T-helper 1 cell (primary cell): ENCODE results near the gene WDFY4.

Source experiments
- DNase-seq, 5 donors: peaks; one replicate each; pipeline ENCODE4 v3.0.0-alpha.2; 2012 to 2020

Gene WDFY4

GRCh38 chr10:48923748-48924147 is 239.1 kb downstream of the WDFY4 start:
- DNase-seq: no peak

- no peak for DNase-seq
Observed at GRCh38 chr10:48924988-48925387, 240.3 kb downstream of the WDFY4 start.

GRCh38 chr10:48926255-48926654 is 241.6 kb downstream of the WDFY4 start:
- DNase-seq: no peak

- DNase-seq: no peak
Observed at GRCh38 chr10:48926764-48927540, 242.3 kb downstream of the WDFY4 start.

GRCh38 chr10:48929413-48929990 is 244.8 kb downstream of the WDFY4 start:
- no peak for DNase-seq

GRCh38 chr10:48931188-48931587 is 246.5 kb downstream of the WDFY4 start:
- no peak for DNase-seq

- no peak for DNase-seq
Observed at GRCh38 chr10:48932831-48933664, 248.4 kb downstream of the WDFY4 start.

- DNase-seq: no peak
Observed at GRCh38 chr10:48934672-48935501, 250.2 kb downstream of the WDFY4 start.

GRCh38 chr10:48935577-48935976 is 250.9 kb downstream of the WDFY4 start:
- DNase-seq: no peak

- no peak for DNase-seq
Observed at GRCh38 chr10:48937796-48938195, 253.1 kb downstream of the WDFY4 start.

GRCh38 chr10:48938281-48938680 is 253.6 kb downstream of the WDFY4 start:
- no peak for DNase-seq

- no peak for DNase-seq
Observed at GRCh38 chr10:48938990-48939536, 254.4 kb downstream of the WDFY4 start.

GRCh38 chr10:48939790-48940325 is 255.2 kb downstream of the WDFY4 start, which contains the start of gene LRRC18:
Gene LRRC18, minus strand, starts transcription at chr10:48939840. Its CDS starts 25,685 bp downstream, at chr10:48914155.
- DNase-seq: no peak

- no peak for DNase-seq
Observed at GRCh38 chr10:48940372-48940771, 255.7 kb downstream of the WDFY4 start.

- DNase-seq: no peak
Observed at GRCh38 chr10:48940958-48941357, 256.3 kb downstream of the WDFY4 start.

- DNase-seq: no peak
Observed at GRCh38 chr10:48941427-48942075, 256.9 kb downstream of the WDFY4 start.

- DNase-seq: no peak
Observed at GRCh38 chr10:48943096-48943495, 258.4 kb downstream of the WDFY4 start.

GRCh38 chr10:48944171-48944570 is 259.5 kb downstream of the WDFY4 start:
- no peak for DNase-seq

GRCh38 chr10:48945441-48946130 is 260.9 kb downstream of the WDFY4 start:
- no peak for DNase-seq

- DNase-seq: no peak
Observed at GRCh38 chr10:48946332-48946731, 261.7 kb downstream of the WDFY4 start.
